Measurements from ENCODE around the gene NAALADL2.

The NAALADL2 gene

DNA sequence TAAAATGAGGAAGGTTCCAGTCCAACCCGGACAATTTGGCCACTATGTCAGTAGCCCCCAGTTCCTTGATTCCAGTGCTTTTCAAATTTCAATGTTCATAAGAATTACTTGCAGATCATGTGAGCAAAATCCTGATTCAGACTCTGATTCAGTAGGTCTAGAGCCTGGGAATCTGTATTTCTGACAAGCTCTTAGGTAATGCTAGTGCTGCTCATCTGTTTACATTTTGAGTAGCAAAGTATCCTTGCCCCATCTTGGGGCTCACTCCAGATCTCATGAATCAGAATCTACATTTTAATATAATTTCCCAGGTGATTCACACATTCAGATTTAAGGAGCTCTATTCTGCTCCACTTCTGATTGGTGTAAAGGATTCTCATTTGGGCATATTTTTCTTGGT, 142.0 kb downstream of the NAALADL2 start:
- no peak for DNase-seq

- DNase-seq, result no peak
Observed at GRCh38 chr3:175002732-175003143, 143.6 kb downstream of the NAALADL2 start.

GRCh38 chr3:175003590-175003989, 144.5 kb downstream of the NAALADL2 start:
- DNase-seq, result no peak

GRCh38 chr3:175005193-175005592, 146.1 kb downstream of the NAALADL2 start:
- DNase-seq, result no peak

- DNase-seq, result no peak
Observed at GRCh38 chr3:175005881-175006280, 146.7 kb downstream of the NAALADL2 start.

DNA sequence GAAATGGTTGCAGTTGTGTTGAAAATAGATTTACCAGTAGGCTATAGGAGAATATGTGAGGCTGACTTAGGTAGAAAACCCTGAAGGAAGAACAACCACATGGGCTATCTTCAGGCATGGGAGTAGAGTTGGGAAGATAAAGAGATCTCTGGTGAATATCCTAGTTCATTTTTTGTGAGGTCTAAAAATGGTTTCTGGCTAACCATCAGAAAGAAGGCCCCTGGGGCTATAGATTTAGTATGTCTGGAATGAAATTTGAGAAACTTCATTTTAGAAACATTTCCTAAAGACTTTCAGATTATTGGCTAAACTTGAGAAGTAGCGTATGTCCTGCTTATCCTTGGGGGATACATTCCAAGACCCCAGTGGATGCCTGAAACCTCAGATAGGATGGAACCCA, 148.2 kb downstream of the NAALADL2 start:
- no peak for DNase-seq

- DNase-seq, result no peak
Observed at GRCh38 chr3:175009295-175009694, 150.2 kb downstream of the NAALADL2 start.

- DNase-seq, result no peak
Observed at GRCh38 chr3:175015056-175015635, 156.0 kb downstream of the NAALADL2 start.

DNA sequence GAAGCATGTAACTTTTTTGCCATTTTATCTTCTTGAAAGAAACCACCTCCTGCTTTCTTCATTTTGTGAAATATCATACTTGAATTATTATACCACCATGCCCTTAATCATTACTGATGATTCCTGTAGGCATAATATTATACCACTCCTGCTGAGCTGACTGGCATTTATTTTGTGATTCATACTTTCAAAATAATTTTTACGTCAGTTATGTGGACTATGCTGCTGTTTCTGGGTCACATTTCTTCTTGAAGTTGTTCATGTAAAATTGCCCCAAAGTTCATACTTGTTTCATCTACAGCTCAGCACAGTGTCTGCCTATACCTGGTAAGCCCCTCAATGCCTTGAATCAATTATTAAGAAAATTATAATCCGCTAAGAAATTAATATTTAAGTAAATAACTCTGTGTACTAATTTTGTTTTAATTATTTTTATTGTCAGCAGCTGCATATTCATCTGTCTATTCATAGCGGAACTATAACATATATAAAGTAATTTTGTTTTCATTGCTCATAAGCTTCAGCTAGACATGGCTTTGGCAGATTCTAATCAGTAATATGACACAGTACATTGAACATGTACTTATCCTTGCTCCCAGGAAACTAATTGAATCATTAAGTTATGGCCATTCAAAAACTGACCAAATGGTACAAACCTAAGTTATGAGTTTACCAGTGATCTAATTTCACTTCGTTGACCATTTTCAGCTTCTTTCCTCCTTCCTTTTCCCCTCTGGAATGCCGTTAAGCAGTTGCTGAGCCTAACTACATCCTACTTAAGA, 160.0 kb downstream of the NAALADL2 start:
- DNase-seq, result no peak

DNA sequence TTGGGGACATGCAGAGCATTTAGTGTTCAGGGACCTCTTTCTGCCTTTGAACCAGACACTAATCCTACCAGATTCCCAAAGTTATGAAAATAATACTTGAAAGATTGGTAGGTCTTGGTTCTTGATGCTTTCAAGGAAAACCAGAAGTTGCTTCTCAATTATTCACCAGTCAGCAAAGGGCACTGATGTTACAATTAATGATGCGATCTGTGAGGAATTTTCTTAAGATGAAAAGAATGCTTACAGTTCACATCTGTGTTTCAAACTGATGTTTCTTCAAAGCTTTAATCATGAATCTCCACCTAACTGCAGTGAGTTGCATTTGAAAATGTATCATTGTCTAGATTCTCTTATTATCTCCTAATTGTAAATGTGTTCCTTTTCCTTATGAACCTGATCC, 161.0 kb downstream of the NAALADL2 start:
- no peak for DNase-seq

DNA sequence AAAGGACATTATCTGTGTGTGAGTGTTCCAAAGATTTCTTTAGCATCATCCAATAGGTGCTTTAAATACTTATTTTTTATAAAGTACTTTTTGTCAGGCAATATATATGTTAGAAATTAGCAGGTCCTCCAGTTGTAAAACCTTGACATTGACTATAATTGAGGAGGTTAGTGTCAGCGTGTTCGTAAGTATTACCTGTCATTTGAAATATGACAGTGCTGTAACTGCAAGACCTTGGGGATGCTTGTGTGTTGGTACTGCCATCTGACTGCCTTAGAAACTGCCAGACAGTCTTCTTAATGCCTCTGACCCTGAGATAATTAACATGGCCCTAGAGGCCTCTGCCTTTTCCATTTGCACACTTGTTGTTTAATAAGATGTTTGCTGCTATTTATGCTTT, 170.7 kb downstream of the NAALADL2 start:
- DNase-seq, result no peak

DNA sequence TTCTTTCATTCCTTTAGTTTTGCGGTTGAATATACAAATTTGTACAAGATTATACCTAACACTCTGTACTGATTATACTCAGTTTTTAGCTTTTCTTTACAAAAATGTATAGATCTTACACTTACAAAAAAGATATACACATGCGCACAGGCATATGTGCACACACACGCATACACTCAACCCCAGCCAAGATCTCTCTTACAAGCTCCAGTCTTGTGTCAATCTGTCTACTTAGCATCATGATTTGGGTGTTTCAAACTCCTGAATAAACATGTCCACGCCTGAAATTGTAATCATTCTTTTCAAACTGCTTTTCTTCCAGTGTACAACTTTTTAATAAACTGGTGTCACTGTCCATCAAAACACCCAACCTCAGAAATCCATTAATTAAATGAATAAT, 180.7 kb downstream of the NAALADL2 start:
- DNase-seq, result no peak

DNA sequence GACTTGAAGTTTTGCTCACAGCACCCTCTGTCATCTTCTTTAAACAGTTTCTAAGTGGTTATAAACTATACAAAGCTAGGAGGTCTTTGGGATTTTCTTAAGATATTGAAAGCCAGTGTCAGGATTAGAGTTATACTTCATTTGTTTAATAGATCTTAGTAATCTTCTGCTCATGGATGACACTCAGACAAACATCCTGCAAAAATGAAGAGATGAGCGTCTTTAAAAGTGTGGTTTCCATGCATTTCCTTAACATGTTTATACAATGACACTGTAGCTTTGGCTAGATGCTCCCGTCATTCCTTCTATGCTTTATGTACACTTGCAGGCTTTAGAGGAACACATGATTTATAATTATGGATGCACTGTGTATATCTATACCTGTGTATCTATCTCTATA, 182.2 kb downstream of the NAALADL2 start:
- DNase-seq, result no peak

DNA sequence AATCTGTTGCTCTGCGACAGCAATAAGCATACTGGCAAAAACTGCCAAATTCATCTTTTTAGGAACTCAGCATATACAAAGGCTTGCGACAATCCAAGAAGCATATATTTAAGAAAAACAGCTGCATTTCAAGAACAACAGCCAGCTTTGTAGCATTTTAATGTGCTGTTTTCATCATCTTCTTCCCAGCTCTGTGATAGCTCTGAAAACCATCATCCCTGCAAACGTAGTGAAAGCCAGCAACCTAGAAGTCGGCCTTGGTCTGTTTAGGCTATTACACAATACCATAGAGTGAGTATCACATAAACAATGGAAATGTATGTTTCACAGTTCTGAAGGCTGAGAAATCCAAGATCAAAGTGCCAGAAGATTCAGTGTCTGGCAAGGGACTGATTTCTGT, 187.5 kb downstream of the NAALADL2 start:
- no peak for DNase-seq

DNA sequence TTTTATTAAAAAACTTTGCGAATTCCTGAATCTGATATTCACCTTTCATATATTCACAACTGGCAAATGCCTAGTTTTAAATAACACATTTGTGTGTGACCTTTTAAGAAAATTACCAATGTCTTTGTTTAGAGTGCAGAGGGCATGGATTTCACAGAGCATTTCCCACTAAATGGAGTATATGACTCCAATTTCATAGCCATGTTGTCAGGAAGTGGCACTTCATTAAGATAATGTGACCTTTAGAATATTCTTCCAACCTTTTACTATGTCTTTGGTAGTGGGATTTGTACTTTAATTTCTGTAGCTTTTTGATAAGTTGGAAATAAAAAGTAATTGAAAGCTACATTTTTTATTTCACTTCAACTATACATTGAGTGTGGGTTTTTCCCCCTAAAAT, 188.7 kb downstream of the NAALADL2 start:
- no peak for DNase-seq

DNA sequence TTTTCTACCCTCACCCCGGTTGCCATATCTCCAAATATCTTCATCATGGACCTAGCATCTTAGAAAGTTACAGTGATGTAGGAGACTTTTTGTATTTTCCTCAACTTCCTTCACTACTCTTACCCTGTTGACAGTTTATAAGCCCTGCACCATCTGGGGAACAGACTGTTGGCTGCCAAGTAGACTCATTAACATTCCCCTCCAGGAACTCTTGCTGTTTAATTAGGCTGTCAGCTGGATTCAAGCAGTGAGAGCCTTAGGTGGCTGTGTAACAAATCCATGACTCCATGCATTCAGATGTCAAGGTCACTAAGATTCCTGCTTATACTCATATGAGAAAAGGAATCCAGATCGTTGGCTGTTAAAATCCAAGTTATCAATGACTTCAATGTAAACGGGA, 198.3 kb downstream of the NAALADL2 start:
- DNase-seq, result no peak

DNA sequence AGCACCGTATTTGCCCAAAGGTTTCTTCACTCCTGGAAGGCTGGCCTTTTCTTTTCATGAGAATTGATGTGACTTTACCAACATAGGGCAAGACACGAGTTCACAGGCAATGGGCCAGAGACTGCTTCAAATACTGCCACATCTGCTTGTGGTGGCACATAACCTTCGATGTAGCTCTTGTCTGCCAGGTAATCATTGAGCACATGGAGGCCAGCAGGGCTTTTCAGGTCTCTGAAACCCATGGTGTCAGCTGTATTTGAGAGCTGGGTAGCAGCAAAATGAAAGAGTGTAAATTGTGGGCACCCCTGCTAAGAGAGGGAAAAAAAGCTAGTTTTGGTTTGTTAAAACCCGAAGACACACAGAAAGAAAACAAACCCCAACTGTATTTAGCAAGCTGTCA, 200.7 kb downstream of the NAALADL2 start:
- DNase-seq, result no peak

DNA sequence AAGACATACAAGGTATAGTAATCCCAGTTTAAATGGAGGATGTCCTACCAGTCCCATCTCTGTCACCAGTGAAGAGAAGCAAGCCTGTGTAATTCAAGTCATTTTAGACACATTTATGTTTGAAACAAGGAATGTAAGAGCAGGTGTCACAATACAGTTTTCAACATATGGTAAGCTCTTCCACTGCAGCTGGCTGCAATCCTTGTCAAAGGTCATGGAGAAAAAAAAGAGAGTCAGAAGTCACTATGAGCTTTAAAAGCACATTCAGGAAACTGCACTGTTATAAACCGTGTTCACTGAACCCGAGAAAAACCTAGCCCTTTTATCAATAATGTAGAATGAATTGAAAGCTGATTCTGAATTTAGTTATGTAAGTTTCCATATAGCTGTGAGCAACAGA, 206.4 kb downstream of the NAALADL2 start:
- DNase-seq, result no peak

- DNase-seq, result no peak
Observed at GRCh38 chr3:175066617-175067415, 207.7 kb downstream of the NAALADL2 start.

DNA sequence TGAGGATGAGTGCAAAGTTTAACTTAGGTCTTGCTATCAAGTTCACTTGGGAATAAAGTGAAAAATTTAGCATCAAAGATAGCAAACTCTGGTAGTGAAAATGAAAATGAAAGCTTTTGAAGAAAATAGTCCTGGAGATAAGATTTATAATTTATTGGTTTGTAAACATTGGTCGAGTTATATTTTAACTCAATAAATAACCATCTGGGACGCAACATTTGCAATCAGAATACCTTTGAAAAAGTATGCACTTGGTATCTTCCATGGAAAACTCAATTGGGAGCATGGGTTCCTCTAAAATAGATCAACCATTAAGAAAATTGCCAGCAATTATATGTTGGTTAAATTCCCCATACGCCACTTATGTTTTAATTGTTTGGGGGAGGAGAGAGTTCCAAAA, 209.5 kb downstream of the NAALADL2 start:
- DNase-seq, result no peak

- DNase-seq, result no peak
Observed at GRCh38 chr3:175070946-175071345, 211.8 kb downstream of the NAALADL2 start.

DNA sequence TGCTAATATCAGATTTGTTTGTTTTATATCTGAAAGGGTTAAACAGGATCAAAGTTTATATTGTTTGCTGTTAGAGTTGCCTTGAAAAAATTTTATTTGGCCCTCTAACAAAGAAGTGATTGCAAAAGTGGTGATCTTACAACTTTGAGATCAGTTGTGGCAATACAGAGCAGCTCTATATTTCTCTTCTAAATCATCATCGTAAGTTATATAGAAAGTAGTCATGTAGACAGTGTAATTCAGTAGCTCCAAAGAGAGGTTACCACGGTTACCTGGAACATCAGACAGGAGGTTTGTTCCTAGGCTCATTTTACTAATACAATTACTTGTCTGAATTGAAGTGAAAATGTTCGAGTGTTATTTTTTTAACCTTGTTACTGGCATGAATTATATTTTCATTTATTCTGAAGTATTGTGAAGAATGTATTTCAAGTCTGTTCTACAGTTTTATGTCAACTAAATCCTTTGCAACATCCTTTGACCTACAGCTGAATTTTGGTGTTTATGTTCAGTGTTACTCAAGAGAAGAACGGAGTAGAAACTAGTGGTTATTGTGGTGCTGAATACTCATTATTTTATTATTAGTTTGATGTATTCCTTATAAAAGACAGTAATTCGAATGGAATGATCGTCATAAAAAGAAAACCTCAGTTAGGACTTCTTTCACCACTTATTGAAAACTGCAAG, 214.2 kb downstream of the NAALADL2 start:
- no peak for DNase-seq

- DNase-seq, result no peak
Observed at GRCh38 chr3:175075269-175075668, 216.1 kb downstream of the NAALADL2 start.

All from bone marrow (tissue), 2 donors.